ENCODE data around the gene SH2D6. TPM values are rescaled to one million over a fixed set of nuclear protein-coding genes. Genes with fewer than 3 reads are reported as not detected.

Gene SH2D6
- polyA plus RNA-seq, 1 of the 3 experiments (the other 2 are of a cell fraction): 0.33 TPM

- H3K27me3 ChIP-seq (ENCODE audit: insufficient read depth): no peaks in the 10 kb centered on the region
- H3K4me2 ChIP-seq: no peak overlapping the region
- H3F3A ChIP-seq (replicated peaks; ENCODE audit: insufficient read depth): peaks cover 3% of the 10 kb centered on the region
- no peaks in the 10 kb centered on the region for H3K9me3 ChIP-seq
- no peak overlapping the region for H3K4me3 ChIP-seq (ENCODE audit: low read depth in 2 of 2, low read length in 1 of 2)
- no peaks in the 10 kb centered on the region; a peak in 1 of 4 replicates for H3K4me1 ChIP-seq (ENCODE audit: control insufficient read depth in 1 of 2, insufficient read depth in 2 of 2, low read depth in 1 of 2, low read length in 1 of 2)
- no peaks in the 10 kb centered on the region for H3K9me2 ChIP-seq
- H3K9ac ChIP-seq: no peak overlapping the region
- CTCF ChIA-PET: interaction anchor here (1.0 to 1.3 kb wide), 2 partner anchors 11 kb away, joined by 3 read pairs; no protein-coding TSS in a partner anchor
- no peaks in the 10 kb centered on the region for H3K36me3 ChIP-seq (replicated peaks in 1 of 2; ENCODE audit: control insufficient read depth in 1 of 2, insufficient read depth in 2 of 2, low read length in 1 of 2)
- no peak for DNase-seq
- POLR2A ChIA-PET: interaction anchor here (1.1 kb wide), 1 partner anchor 80 kb away, joined by 4 read pairs; the partner anchor contains the start of gene MAT2A
- H3K79me2 ChIP-seq (ENCODE audit: insufficient read depth): no peaks in the 10 kb centered on the region
- no peak overlapping the region for H3K27ac ChIP-seq (ENCODE audit: low read depth in 2 of 2, low read length in 1 of 2)
- H4K20me1 ChIP-seq (ENCODE audit: insufficient read depth): no peaks in the 10 kb centered on the region
- no peak overlapping the region for H2AFZ ChIP-seq (ENCODE audit: low read depth)
- TF ChIP-seq RXRA (IDR thresholded peaks at IDR 0.05; ENCODE audit: borderline replicate concordance, low read depth): peak; percentile 43; the same call in 1 of the 2 replicates
- TF ChIP-seq, protein P1, sequence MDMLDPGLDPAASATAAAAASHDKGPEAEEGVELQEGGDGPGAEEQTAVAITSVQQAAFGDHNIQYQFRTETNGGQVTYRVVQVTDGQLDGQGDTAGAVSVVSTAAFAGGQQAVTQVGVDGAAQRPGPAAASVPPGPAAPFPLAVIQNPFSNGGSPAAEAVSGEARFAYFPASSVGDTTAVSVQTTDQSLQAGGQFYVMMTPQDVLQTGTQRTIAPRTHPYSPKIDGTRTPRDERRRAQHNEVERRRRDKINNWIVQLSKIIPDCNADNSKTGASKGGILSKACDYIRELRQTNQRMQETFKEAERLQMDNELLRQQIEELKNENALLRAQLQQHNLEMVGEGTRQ (IDR thresholded peaks at IDR 0.05; ENCODE audit: borderline replicate concordance, low read depth, low read length): no peak
- TF ChIP-seq, protein P2, sequence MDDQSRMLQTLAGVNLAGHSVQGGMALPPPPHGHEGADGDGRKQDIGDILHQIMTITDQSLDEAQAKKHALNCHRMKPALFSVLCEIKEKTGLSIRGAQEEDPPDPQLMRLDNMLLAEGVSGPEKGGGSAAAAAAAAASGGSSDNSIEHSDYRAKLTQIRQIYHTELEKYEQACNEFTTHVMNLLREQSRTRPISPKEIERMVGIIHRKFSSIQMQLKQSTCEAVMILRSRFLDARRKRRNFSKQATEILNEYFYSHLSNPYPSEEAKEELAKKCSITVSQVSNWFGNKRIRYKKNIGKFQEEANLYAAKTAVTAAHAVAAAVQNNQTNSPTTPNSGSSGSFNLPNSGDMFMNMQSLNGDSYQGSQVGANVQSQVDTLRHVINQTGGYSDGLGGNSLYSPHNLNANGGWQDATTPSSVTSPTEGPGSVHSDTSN (IDR thresholded peaks at IDR 0.05): no peak
- WGBS (ENCODE audit: low lambda C conversion rate): 74% methylated on average over 12 of the region's 12 CpGs
Observed at GRCh38 chr2:85458601-85459563, 40.4 kb downstream of the SH2D6 start.

DNA sequence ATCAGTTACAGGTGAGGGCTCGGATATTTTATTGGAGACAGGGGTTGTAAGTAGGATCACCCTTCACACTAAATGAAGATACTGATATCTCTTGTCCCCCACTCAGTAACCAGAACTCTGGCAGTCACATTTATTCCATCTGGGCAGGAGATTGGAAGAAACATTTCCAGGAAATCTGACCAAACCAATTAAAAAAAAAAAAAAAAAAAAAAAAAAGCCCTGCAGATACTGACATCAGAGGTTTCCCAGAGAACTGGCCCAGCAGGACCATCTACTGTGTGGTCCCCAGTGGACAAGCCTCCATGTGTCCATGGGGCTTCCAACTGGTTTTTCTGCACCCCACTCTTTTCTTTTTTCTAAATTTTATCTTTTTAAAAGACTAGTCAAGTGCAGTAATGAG lies 41.3 kb downstream of the SH2D6 start:
- H3K9me3 ChIP-seq: no peaks in the 10 kb centered on the region
- H3K4me3 ChIP-seq (ENCODE audit: low read depth in 2 of 2, low read length in 1 of 2): no peak overlapping the region
- H4K20me1 ChIP-seq (ENCODE audit: insufficient read depth): no peaks in the 10 kb centered on the region
- WGBS (ENCODE audit: low lambda C conversion rate): 89% methylated on average over 1 of the region's 1 CpG
- H3K79me2 ChIP-seq (ENCODE audit: insufficient read depth): no peaks in the 10 kb centered on the region
- POLR2A ChIA-PET: no interaction called here
- no peaks in the 10 kb centered on the region for H3K9me2 ChIP-seq
- CTCF ChIA-PET: interaction anchor here (0.7 to 1.3 kb wide), 2 partner anchors 11 to 39 kb away, joined by 3 to 5 read pairs; no protein-coding TSS in a partner anchor
- H3K4me2 ChIP-seq: no peak overlapping the region
- no peaks in the 10 kb centered on the region for H3K27me3 ChIP-seq (ENCODE audit: insufficient read depth)
- H2AFZ ChIP-seq (ENCODE audit: low read depth): no peak overlapping the region
- H3K4me1 ChIP-seq (ENCODE audit: control insufficient read depth in 1 of 2, insufficient read depth in 2 of 2, low read depth in 1 of 2, low read length in 1 of 2): no peaks in the 10 kb centered on the region; a peak in 1 of 4 replicates
- H3K36me3 ChIP-seq (replicated peaks in 1 of 2; ENCODE audit: control insufficient read depth in 1 of 2, insufficient read depth in 2 of 2, low read length in 1 of 2): no peaks in the 10 kb centered on the region
- H3K27ac ChIP-seq (ENCODE audit: low read depth in 2 of 2, low read length in 1 of 2): no peak overlapping the region
- no peak for TF ChIP-seq TEAD4 (IDR thresholded peaks at IDR 0.05; ENCODE audit: borderline replicate concordance, insufficient read depth)
- 0 out of 2 replicates have a peak, but pooled peaks have one; percentile 32 for TF ChIP-seq TCF12 (IDR thresholded peaks at IDR 0.05)
- H3F3A ChIP-seq (replicated peaks; ENCODE audit: insufficient read depth): peaks cover 3% of the 10 kb centered on the region
- no peak for DNase-seq
- H3K9ac ChIP-seq: no peak overlapping the region

- H3K9me2 ChIP-seq: no peaks in the 10 kb centered on the region
- no peaks in the 10 kb centered on the region for H3K27me3 ChIP-seq (ENCODE audit: insufficient read depth)
- H3K4me3 ChIP-seq (ENCODE audit: low read depth in 2 of 2, low read length in 1 of 2): no peak overlapping the region
- no peak overlapping the region for H3K4me2 ChIP-seq
- H3F3A ChIP-seq (replicated peaks; ENCODE audit: insufficient read depth): peaks cover 3% of the 10 kb centered on the region
- H3K9me3 ChIP-seq: no peaks in the 10 kb centered on the region
- no peaks in the 10 kb centered on the region for H3K36me3 ChIP-seq (replicated peaks in 1 of 2; ENCODE audit: control insufficient read depth in 1 of 2, insufficient read depth in 2 of 2, low read length in 1 of 2)
- H3K79me2 ChIP-seq (ENCODE audit: insufficient read depth): no peaks in the 10 kb centered on the region
- no peak for TF ChIP-seq TEAD4 (IDR thresholded peaks at IDR 0.05; ENCODE audit: borderline replicate concordance, insufficient read depth)
- no peak for TF ChIP-seq USF1 (IDR thresholded peaks at IDR 0.05; ENCODE audit: borderline replicate concordance, low read depth)
- TF ChIP-seq GABPA (IDR thresholded peaks at IDR 0.05; ENCODE audit: low read depth): no peak
- TF ChIP-seq EZH2phosphoT487 (IDR thresholded peaks at IDR 0.05; ENCODE audit: borderline replicate concordance, low read depth): no peak
- H4K20me1 ChIP-seq (ENCODE audit: insufficient read depth): no peaks in the 10 kb centered on the region
- no peaks in the 10 kb centered on the region; a peak in 1 of 4 replicates for H3K4me1 ChIP-seq (ENCODE audit: control insufficient read depth in 1 of 2, insufficient read depth in 2 of 2, low read depth in 1 of 2, low read length in 1 of 2)
- DNase-seq: no peak
- POLR2A ChIA-PET: no interaction called here
- H3K27ac ChIP-seq (ENCODE audit: low read depth in 2 of 2, low read length in 1 of 2): no peak overlapping the region
- CTCF ChIA-PET: interaction anchor here (0.9 kb wide), 1 partner anchor 29 kb away, joined by 3 read pairs; no protein-coding TSS in a partner anchor
- no peak overlapping the region for H2AFZ ChIP-seq (ENCODE audit: low read depth)
- H3K9ac ChIP-seq: no peak overlapping the region
- 94% methylated on average over 2 of the region's 2 CpGs for WGBS (ENCODE audit: low lambda C conversion rate)
Observed at GRCh38 chr2:85462322-85462721, 43.8 kb downstream of the SH2D6 start.

Measured in SK-N-SH (cell line).